ENCODE results near the gene DDX31. TPM values are rescaled to one million over a fixed set of nuclear protein-coding genes. Genes with fewer than 3 reads are reported as not detected.

DDX31 gene
- total and polyA plus RNA-seq, 2 donors (not counting 1 experiment from before 2014, with no cell fraction given), result 16.4 to 22.7 TPM

GRCh38 chr9:132594412-132594811, 75.4 kb downstream of the DDX31 start:
- ChIA-PET CTCF (no interaction called here), POLR2A (no interaction called here)
- ATAC-seq (ENCODE audit: low read depth) (no peak), DNase-seq (no peak)
- Histone ChIP-seq H3K9me3 (ENCODE audit: control extremely low read depth in 1 of 3, control insufficient read depth in 2 of 3, insufficient read depth in 1 of 3, low read length in 2 of 3) (peaks cover 0 to 4% (median 0%) of the 10 kb centered on the region in 3 donors), H3K4me3 (ENCODE audit: control extremely low read depth in 1 of 5, extremely low read depth in 1 of 5, insufficient read depth in 1 of 5, low read depth in 2 of 5, low read length in 4 of 5) (no peak overlapping the region), H2AFZ (ENCODE audit: insufficient read depth, low read depth, low read length, poor library complexity, severe bottlenecking) (no peak overlapping the region), H3K27me3 (replicated peaks in 1 of 4; ENCODE audit: control extremely low read depth in 1 of 4, control insufficient read depth in 3 of 4, insufficient read depth in 4 of 4, low read length in 3 of 4) (peaks cover 0 to 28% (median 13%) of the 10 kb centered on the region in 4 experiments), H3K27ac (ENCODE audit: low read length in 2 of 2) (no peak overlapping the region), H3K4me1 (ENCODE audit: control insufficient read depth in 2 of 2, insufficient read depth in 2 of 2, low read length in 2 of 2) (peaks cover 2 to 3% of the 10 kb centered on the region in 2 donors), H3K36me3 (replicated peaks in 1 of 2; ENCODE audit: control extremely low read depth in 1 of 2, control insufficient read depth in 1 of 2, extremely low read depth in 1 of 2, insufficient read depth in 2 of 2, low read length in 1 of 2) (peaks cover 0 to 21% of the 10 kb centered on the region in 2 experiments), H3K4me2 (replicated peaks; ENCODE audit: low read depth, low read length, poor library complexity, severe bottlenecking) (no peak overlapping the region), H4K20me1 (ENCODE audit: control insufficient read depth, insufficient read depth, low read length, poor library complexity, severe bottlenecking) (peaks cover 12% of the 10 kb centered on the region), H3K9ac (ENCODE audit: low read length) (no peak overlapping the region), H3K79me2 (ENCODE audit: control insufficient read depth, insufficient read depth, low read length) (no peaks in the 10 kb centered on the region)
- H3K27ac Mint-ChIP-seq, result no peak overlapping the region
- WGBS (ENCODE audit: insufficient coverage), result 95% methylated on average over 13 of the region's 13 CpGs
- peaks cover 28% of the 10 kb centered on the region for H3K27me3 Mint-ChIP-seq
- no peak overlapping the region for H3K4me3 Mint-ChIP-seq
- intact Hi-C loops (cut with micrococcal nuclease), result no loop called here
- H3K9me3 Mint-ChIP-seq (ENCODE audit: insufficient read depth), result no peaks in the 10 kb centered on the region
- TF ChIP-seq EZH2 (IDR thresholded peaks at IDR 0.05; ENCODE audit: borderline replicate concordance, insufficient read depth, low read depth, low read length, poor library complexity, severe bottlenecking) (no peak), CTCF (IDR thresholded peaks at IDR 0.05) (no peak)
- peaks cover 8% of the 10 kb centered on the region for H3K4me1 Mint-ChIP-seq

- Mint-ChIP-seq H3K4me3 (no peak overlapping the region), H3K9me3 (ENCODE audit: insufficient read depth) (no peaks in the 10 kb centered on the region), H3K27ac (no peak overlapping the region), H3K27me3 (peaks cover 36% of the 10 kb centered on the region), H3K4me1 (peaks cover 13% of the 10 kb centered on the region)
- TF ChIP-seq CTCF (IDR thresholded peaks at IDR 0.05) (no peak), EZH2 (IDR thresholded peaks at IDR 0.05; ENCODE audit: borderline replicate concordance, insufficient read depth, low read depth, low read length, poor library complexity, severe bottlenecking) (no peak)
- no peak overlapping the region for H3K4me3 ChIP-seq (ENCODE audit: control extremely low read depth in 1 of 5, extremely low read depth in 1 of 5, insufficient read depth in 1 of 5, low read depth in 2 of 5, low read length in 4 of 5)
- intact Hi-C loops (cut with micrococcal nuclease), result no loop called here
- peaks cover 6 to 14% of the 10 kb centered on the region in 2 donors for H3K4me1 ChIP-seq (ENCODE audit: control insufficient read depth in 2 of 2, insufficient read depth in 2 of 2, low read length in 2 of 2)
- H3K79me2 ChIP-seq (ENCODE audit: control insufficient read depth, insufficient read depth, low read length), result no peaks in the 10 kb centered on the region
- peaks cover 8% of the 10 kb centered on the region for H4K20me1 ChIP-seq (ENCODE audit: control insufficient read depth, insufficient read depth, low read length, poor library complexity, severe bottlenecking)
- ChIA-PET CTCF (no interaction called here), POLR2A (no interaction called here)
- DNase-seq (no peak), ATAC-seq (ENCODE audit: low read depth) (no peak)
- peaks cover 0 to 17% (median 0%) of the 10 kb centered on the region in 3 donors for H3K9me3 ChIP-seq (ENCODE audit: control extremely low read depth in 1 of 3, control insufficient read depth in 2 of 3, insufficient read depth in 1 of 3, low read length in 2 of 3)
- 71% methylated on average over 4 of the region's 8 CpGs for whole genome bisulfite sequencing (ENCODE audit: insufficient coverage)
- peaks cover 0 to 20% of the 10 kb centered on the region in 2 experiments for H3K36me3 ChIP-seq (replicated peaks in 1 of 2; ENCODE audit: control extremely low read depth in 1 of 2, control insufficient read depth in 1 of 2, extremely low read depth in 1 of 2, insufficient read depth in 2 of 2, low read length in 1 of 2)
- no peak overlapping the region for H3K27ac ChIP-seq (ENCODE audit: low read length in 2 of 2)
- H3K4me2 ChIP-seq (replicated peaks; ENCODE audit: low read depth, low read length, poor library complexity, severe bottlenecking), result no peak overlapping the region
- peaks cover 0 to 46% (median 27%) of the 10 kb centered on the region in 4 experiments for H3K27me3 ChIP-seq (replicated peaks in 1 of 4; ENCODE audit: control extremely low read depth in 1 of 4, control insufficient read depth in 3 of 4, insufficient read depth in 4 of 4, low read length in 3 of 4)
- H2AFZ ChIP-seq (ENCODE audit: insufficient read depth, low read depth, low read length, poor library complexity, severe bottlenecking), result no peak overlapping the region
- H3K9ac ChIP-seq (ENCODE audit: low read length), result no peak overlapping the region
Observed at GRCh38 chr9:132592451-132592850, 77.3 kb downstream of the DDX31 start.
